ENCODE data around the gene ACTL10.

The ACTL10 gene

GRCh38 chr20:33645072-33645358 lies 21.7 kb upstream of the ACTL10 start:
- TF ChIP-seq GATA3 (IDR thresholded peaks at IDR 0.05; ENCODE audit: low read depth, low read length) (no peak), GATA2 (IDR thresholded peaks at IDR 0.05; ENCODE audit: low read depth, low read length) (no peak)

- TF ChIP-seq GATA3 (IDR thresholded peaks at IDR 0.05; ENCODE audit: low read depth, low read length): no peak
Observed at GRCh38 chr20:33645396-33645795, 21.3 kb upstream of the ACTL10 start.

GRCh38 chr20:33646191-33646590 lies 20.6 kb upstream of the ACTL10 start:
- no peak for TF ChIP-seq GATA3 (IDR thresholded peaks at IDR 0.05; ENCODE audit: low read depth, low read length)
- no peak for TF ChIP-seq GATA2 (IDR thresholded peaks at IDR 0.05; ENCODE audit: low read depth, low read length)

- TF ChIP-seq GATA3 (IDR thresholded peaks at IDR 0.05; ENCODE audit: low read depth, low read length) (no peak), GATA2 (IDR thresholded peaks at IDR 0.05; ENCODE audit: low read depth, low read length) (no peak)
Observed at GRCh38 chr20:33647603-33648395, 18.9 kb upstream of the ACTL10 start.

- TF ChIP-seq GATA3 (IDR thresholded peaks at IDR 0.05; ENCODE audit: low read depth, low read length) (no peak), GATA2 (IDR thresholded peaks at IDR 0.05; ENCODE audit: low read depth, low read length) (no peak)
Observed at GRCh38 chr20:33648396-33649004, 18.2 kb upstream of the ACTL10 start.

GRCh38 chr20:33649201-33649681 lies 17.5 kb upstream of the ACTL10 start:
- TF ChIP-seq GATA2 (IDR thresholded peaks at IDR 0.05; ENCODE audit: low read depth, low read length) (no peak), GATA3 (IDR thresholded peaks at IDR 0.05; ENCODE audit: low read depth, low read length) (no peak)

GRCh38 chr20:33650111-33650752 lies 16.5 kb upstream of the ACTL10 start:
- no peak for TF ChIP-seq GATA2 (IDR thresholded peaks at IDR 0.05; ENCODE audit: low read depth, low read length)
- TF ChIP-seq GATA3 (IDR thresholded peaks at IDR 0.05; ENCODE audit: low read depth, low read length): no peak

- no peak for TF ChIP-seq GATA2 (IDR thresholded peaks at IDR 0.05; ENCODE audit: low read depth, low read length)
Observed at GRCh38 chr20:33650753-33651561, 15.8 kb upstream of the ACTL10 start.

GRCh38 chr20:33651562-33652048 lies 15.1 kb upstream of the ACTL10 start:
- TF ChIP-seq GATA2 (IDR thresholded peaks at IDR 0.05; ENCODE audit: low read depth, low read length) (no peak), GATA3 (IDR thresholded peaks at IDR 0.05; ENCODE audit: low read depth, low read length) (no peak)

GRCh38 chr20:33653218-33653899 lies 13.4 kb upstream of the ACTL10 start:
- no peak for TF ChIP-seq GATA2 (IDR thresholded peaks at IDR 0.05; ENCODE audit: low read depth, low read length)
- no peak for TF ChIP-seq GATA3 (IDR thresholded peaks at IDR 0.05; ENCODE audit: low read depth, low read length)

GRCh38 chr20:33653900-33654596 lies 12.7 kb upstream of the ACTL10 start:
- TF ChIP-seq GATA2 (IDR thresholded peaks at IDR 0.05; ENCODE audit: low read depth, low read length) (no peak), GATA3 (IDR thresholded peaks at IDR 0.05; ENCODE audit: low read depth, low read length) (no peak)

GRCh38 chr20:33654680-33655161 lies 12.0 kb upstream of the ACTL10 start:
- TF ChIP-seq GATA2 (IDR thresholded peaks at IDR 0.05; ENCODE audit: low read depth, low read length): no peak
- TF ChIP-seq GATA3 (IDR thresholded peaks at IDR 0.05; ENCODE audit: low read depth, low read length): no peak

GRCh38 chr20:33655164-33655563 lies 11.6 kb upstream of the ACTL10 start:
- TF ChIP-seq GATA3 (IDR thresholded peaks at IDR 0.05; ENCODE audit: low read depth, low read length): no peak
- TF ChIP-seq GATA2 (IDR thresholded peaks at IDR 0.05; ENCODE audit: low read depth, low read length): no peak

Data from SH-SY5Y (cell line).